ENCODE measurements around the gene BTN1A1.

DNA sequence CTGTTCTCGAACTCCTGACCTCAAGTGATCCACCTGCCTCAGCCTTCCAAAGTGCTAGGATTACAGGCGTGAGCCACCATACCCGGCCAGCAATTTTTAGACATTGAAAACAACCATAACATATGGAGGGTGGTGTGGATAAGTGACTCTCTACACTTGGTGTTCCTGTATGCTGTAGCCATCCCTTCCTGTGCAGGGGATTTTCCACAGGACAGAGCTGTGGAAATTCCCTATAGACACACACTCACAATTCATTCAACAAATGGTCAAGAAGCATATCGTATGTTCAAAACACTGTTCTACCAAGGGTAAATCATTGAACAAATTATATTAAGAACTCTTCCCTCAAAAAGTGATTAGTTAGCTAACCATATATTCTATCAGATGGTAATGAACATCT, 36.1 kb upstream of the BTN1A1 start:
- TF ChIP-seq POLR2AphosphoS5 (IDR thresholded peaks at IDR 0.05; ENCODE audit: low read depth, low read length): no peak
- TF ChIP-seq, protein P1, sequence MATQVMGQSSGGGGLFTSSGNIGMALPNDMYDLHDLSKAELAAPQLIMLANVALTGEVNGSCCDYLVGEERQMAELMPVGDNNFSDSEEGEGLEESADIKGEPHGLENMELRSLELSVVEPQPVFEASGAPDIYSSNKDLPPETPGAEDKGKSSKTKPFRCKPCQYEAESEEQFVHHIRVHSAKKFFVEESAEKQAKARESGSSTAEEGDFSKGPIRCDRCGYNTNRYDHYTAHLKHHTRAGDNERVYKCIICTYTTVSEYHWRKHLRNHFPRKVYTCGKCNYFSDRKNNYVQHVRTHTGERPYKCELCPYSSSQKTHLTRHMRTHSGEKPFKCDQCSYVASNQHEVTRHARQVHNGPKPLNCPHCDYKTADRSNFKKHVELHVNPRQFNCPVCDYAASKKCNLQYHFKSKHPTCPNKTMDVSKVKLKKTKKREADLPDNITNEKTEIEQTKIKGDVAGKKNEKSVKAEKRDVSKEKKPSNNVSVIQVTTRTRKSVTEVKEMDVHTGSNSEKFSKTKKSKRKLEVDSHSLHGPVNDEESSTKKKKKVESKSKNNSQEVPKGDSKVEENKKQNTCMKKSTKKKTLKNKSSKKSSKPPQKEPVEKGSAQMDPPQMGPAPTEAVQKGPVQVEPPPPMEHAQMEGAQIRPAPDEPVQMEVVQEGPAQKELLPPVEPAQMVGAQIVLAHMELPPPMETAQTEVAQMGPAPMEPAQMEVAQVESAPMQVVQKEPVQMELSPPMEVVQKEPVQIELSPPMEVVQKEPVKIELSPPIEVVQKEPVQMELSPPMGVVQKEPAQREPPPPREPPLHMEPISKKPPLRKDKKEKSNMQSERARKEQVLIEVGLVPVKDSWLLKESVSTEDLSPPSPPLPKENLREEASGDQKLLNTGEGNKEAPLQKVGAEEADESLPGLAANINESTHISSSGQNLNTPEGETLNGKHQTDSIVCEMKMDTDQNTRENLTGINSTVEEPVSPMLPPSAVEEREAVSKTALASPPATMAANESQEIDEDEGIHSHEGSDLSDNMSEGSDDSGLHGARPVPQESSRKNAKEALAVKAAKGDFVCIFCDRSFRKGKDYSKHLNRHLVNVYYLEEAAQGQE (IDR thresholded peaks at IDR 0.05; ENCODE audit: insufficient read depth in 1 of 2, low read depth in 2 of 2, low read length in 1 of 2): no peak

All from Panc1 (cell line).